GM18519 (cell line): Measurements from ENCODE around the gene CYP27A1.

Experiments
- ATAC-seq: cut with Tn5 transposase; IDR thresholded peaks from one replicate; pipeline ENCODE4 v1.9.1; 2021; ENCODE audit warnings: mild to moderate bottlenecking, moderate library complexity; ENCODE audit not compliant: unreplicated experiment, low FRiP score

The CYP27A1 gene

GRCh38 chr2:218809515-218809914 is 27.6 kb downstream of the CYP27A1 start:
- no peak for ATAC-seq

- no peak for ATAC-seq
Measured at GRCh38 chr2:218810256-218810655, 28.3 kb downstream of the CYP27A1 start.

- no peak for ATAC-seq
Measured at GRCh38 chr2:218811382-218811781, 29.4 kb downstream of the CYP27A1 start.

- ATAC-seq = no peak
Measured at GRCh38 chr2:218812096-218812815, 30.3 kb downstream of the CYP27A1 start.

GRCh38 chr2:218812861-218813260 is 30.9 kb downstream of the CYP27A1 start:
- no peak for ATAC-seq

- no peak for ATAC-seq
Measured at GRCh38 chr2:218813771-218814460, 32.0 kb downstream of the CYP27A1 start.

GRCh38 chr2:218814540-218815243 is 32.7 kb downstream of the CYP27A1 start:
- no peak for ATAC-seq

- ATAC-seq = no peak
Measured at GRCh38 chr2:218815244-218815637, 33.3 kb downstream of the CYP27A1 start.

- ATAC-seq = no peak
Measured at GRCh38 chr2:218815649-218816048, 33.7 kb downstream of the CYP27A1 start.

GRCh38 chr2:218816561-218817011 is 34.6 kb downstream of the CYP27A1 start:
- ATAC-seq = no peak

GRCh38 chr2:218819093-218819492 is 37.1 kb downstream of the CYP27A1 start:
- ATAC-seq = no peak

- ATAC-seq = no peak
Measured at GRCh38 chr2:218820746-218821369, 38.9 kb downstream of the CYP27A1 start.

GRCh38 chr2:218821605-218822211 is 39.8 kb downstream of the CYP27A1 start:
- no peak for ATAC-seq

- no peak for ATAC-seq
Measured at GRCh38 chr2:218822622-218823021, 40.7 kb downstream of the CYP27A1 start.

- no peak for ATAC-seq
Measured at GRCh38 chr2:218823196-218823855, 41.4 kb downstream of the CYP27A1 start.

GRCh38 chr2:218824004-218824403 is 42.1 kb downstream of the CYP27A1 start:
- ATAC-seq = no peak

GRCh38 chr2:218826791-218827190 is 44.8 kb downstream of the CYP27A1 start:
- ATAC-seq = no peak

- no peak for ATAC-seq
Measured at GRCh38 chr2:218827701-218828476, 45.9 kb downstream of the CYP27A1 start.

GRCh38 chr2:218828477-218828778 is 46.5 kb downstream of the CYP27A1 start:
- no peak for ATAC-seq
